Keratinocyte (primary cell): Measurements from ENCODE around the gene SFN. TPM values are rescaled to one million over a fixed set of nuclear protein-coding genes. Genes with fewer than 3 reads are reported as not detected.

ENCODE experiments used
- DNase-seq: peaks from one replicate; pipeline ENCODE4 v3.0.0-alpha.2; 2011; ENCODE audit warnings: low read depth, missing footprints, low spot score
- FAIRE-seq: peaks from 2 replicates; lab custom pipeline; 2011; peaks lifted over from hg19 to GRCh38; lab: Jason Lieb, UNC
- H2AFZ ChIP-seq: 2 replicates; pipeline ENCODE4 v1.6.0; 2012; ENCODE audit warnings: low read length, control low read depth, inconsistent platforms; ENCODE audit not compliant: control insufficient read depth
- H3K27ac ChIP-seq: 2 replicates; pipeline ENCODE4 v1.5.1; 2011; ENCODE audit warnings: low read length; ENCODE audit not compliant: control insufficient read depth, insufficient read depth
- H3K27me3 ChIP-seq: 3 replicates; pipeline ENCODE4 v1.6.0; 2011; ENCODE audit warnings: low read length; ENCODE audit not compliant: control insufficient read depth, insufficient read depth; ENCODE audit errors: extremely low read depth
- H3K36me3 ChIP-seq, 2 experiments: 2 replicates in 1 of 2; 3 replicates in 1 of 2; pipeline ENCODE4 v1.5.1; 2011; ENCODE audit warnings: low read length in 2 of 2, mild to moderate bottlenecking in 1 of 2; ENCODE audit not compliant: control insufficient read depth in 2 of 2, insufficient read depth in 2 of 2; ENCODE audit errors: extremely low read depth in 1 of 2
- H3K4me1 ChIP-seq: 3 replicates; pipeline ENCODE4 v1.5.1; 2011; ENCODE audit warnings: low read length; ENCODE audit not compliant: control insufficient read depth, insufficient read depth; ENCODE audit errors: extremely low read depth
- H3K4me2 ChIP-seq: 3 replicates; pipeline ENCODE4 v1.6.0; 2011; ENCODE audit warnings: low read depth, low read length; ENCODE audit not compliant: control insufficient read depth, insufficient read depth; ENCODE audit errors: extremely low read depth
- H3K4me3 ChIP-seq, 3 experiments: fragments of 200-600 bp in 1 of 3; sonication (generic) in 1 of 3; 2 replicates in 2 of 3; 3 replicates in 1 of 3; pipeline ENCODE4 v1.5.1; 2011 to 2016; ENCODE audit warnings: low read length in 3 of 3, mild to moderate bottlenecking in 3 of 3, control low read depth in 2 of 3, inconsistent platforms in 1 of 3, low read depth in 1 of 3, mixed read lengths in 1 of 3, mixed run types in 1 of 3, moderate library complexity in 1 of 3; ENCODE audit not compliant: control insufficient read depth in 2 of 3, insufficient read depth in 2 of 3; ENCODE audit errors: extremely low read depth in 1 of 3
- H3K79me2 ChIP-seq: 2 replicates; pipeline ENCODE4 v1.6.0; 2012; ENCODE audit warnings: low read length; ENCODE audit not compliant: control insufficient read depth, insufficient read depth
- H3K9ac ChIP-seq: 3 replicates; pipeline ENCODE4 v1.6.0; 2011; ENCODE audit warnings: low read length; ENCODE audit not compliant: control insufficient read depth, insufficient read depth; ENCODE audit errors: extremely low read depth
- H3K9me1 ChIP-seq: 3 replicates; pipeline ENCODE4 v1.6.0; 2011; ENCODE audit warnings: low read length; ENCODE audit not compliant: control insufficient read depth, insufficient read depth; ENCODE audit errors: extremely low read depth
- H3K9me3 ChIP-seq: 2 replicates; pipeline ENCODE4 v1.5.1; 2012; ENCODE audit warnings: low read depth, low read length; ENCODE audit not compliant: control insufficient read depth
- H4K20me1 ChIP-seq: 3 replicates; pipeline ENCODE4 v1.6.0; 2011; ENCODE audit warnings: low read length; ENCODE audit not compliant: control insufficient read depth, insufficient read depth; ENCODE audit errors: extremely low read depth
- CTCF ChIP-seq, 3 experiments: IDR thresholded peaks in 1 of 3; conservative IDR thresholded peaks in 1 of 3; optimal IDR thresholded peaks in 1 of 3; 2 replicates in 2 of 3; 3 replicates in 1 of 3; pipeline versions ENCODE3 to v1.5.1; 2011; ENCODE audit warnings: low read length in 3 of 3, mild to moderate bottlenecking in 3 of 3, moderate library complexity in 2 of 3, control low read depth in 1 of 3, inconsistent platforms in 1 of 3; ENCODE audit not compliant: insufficient read depth in 2 of 3; ENCODE audit errors: extremely low read depth in 1 of 3
- EZH2 ChIP-seq: IDR thresholded peaks from one replicate; pipeline ENCODE4 v1.6.1; 2012; ENCODE audit warnings: inconsistent platforms, mild to moderate bottlenecking, low read length, moderate library complexity
- dilution Hi-C: fragments of 300-500 bp; cut with MboI; formaldehyde crosslinking; loops from one replicate; pipeline ENCODE4 v1.7.0; 2020; ENCODE audit warnings: low sequenced_read_pairs; ENCODE audit not compliant: extremely low pct_ligation_motif_present
- polyA plus RNA-seq, 5 experiments: library from polyadenylated mRNA; depleted of rRNA in 3 of 5; stranded (reverse) in 3 of 5; stranded (forward) in 1 of 5; unstranded in 1 of 5; fragments of >200 nt; gene quantifications; 1 replicate in 1 of 5; 2 replicates in 3 of 5; 3 replicates in 1 of 5; pipeline versions ENCODE4 v1.2.1 to v1.2.3, GENCODE V29; 2011 to 2012; ENCODE audit warnings: missing spikeins in 2 of 5, low read depth in 1 of 5, low replicate concordance in 1 of 5
- small RNA-seq, 3 experiments: library from RNA; depleted of rRNA; stranded (forward); fragments of <200 nt; gene quantifications; one replicate each; pipeline ENCODE3, GENCODE V24; 2012; ENCODE audit warnings: low read depth in 3 of 3, low replicate concordance in 1 of 3; ENCODE audit not compliant: insufficient read length in 3 of 3

Gene SFN
- polyA plus RNA-seq, 1 donor (not counting 4 experiments of a cell fraction or from before 2014, with no cell fraction given) = 1,394 TPM

- Histone ChIP-seq H3K4me3 (no peak overlapping the region), H3K27ac (no peak overlapping the region), H3K79me2 (no peaks in the 10 kb centered on the region), H2AFZ (no peak overlapping the region), H3K4me2 (no peak overlapping the region), H3K9ac (no peak overlapping the region), H3K27me3 (peaks cover 3% of the 10 kb centered on the region), H3K9me1 (no peaks in the 10 kb centered on the region), H3K9me3 (no peaks in the 10 kb centered on the region), H3K4me1 (peaks cover under 1% of the 10 kb centered on the region), H4K20me1 (no peaks in the 10 kb centered on the region), H3K36me3 (no peaks in the 10 kb centered on the region)
- DNase-seq = no peak
- TF ChIP-seq CTCF (optimal IDR thresholded peaks at IDR 0.05 in 1 of 3, IDR thresholded peaks at IDR 0.05 in 1 of 3, conservative IDR thresholded peaks at IDR 0.05 in 1 of 3; ENCODE audit: extremely low read depth in 1 of 3, insufficient read depth in 2 of 3, low read length in 3 of 3) (no peak), EZH2 (no peak)
- no peak for FAIRE-seq
- dilution Hi-C loops = no loop called here
Measured at GRCh38 chr1:26913389-26913753, 50.4 kb downstream of the SFN start.

Small RNA genes lying within 50 kb of the gene (small RNA-seq; reads per million reads assigned to genes)
- 0 reads per million in 3 experiments for gene RN7SL165P

Other genes starting within 250 kb of the SFN start
- 5.9 to 20.6 TPM (median 10.2 TPM) in 3 replicates for gene ARID1A, start 167.1 kb upstream of the SFN start, polyA plus RNA-seq
- gene PIGV, start 75.2 kb upstream of the SFN start, polyA plus RNA-seq = 14.2 to 21.1 TPM (median 15.9 TPM) in 3 replicates
- 18.1 to 32.0 TPM (median 22.6 TPM) in 3 replicates for gene ZDHHC18, start 36.5 kb upstream of the SFN start, polyA plus RNA-seq
- gene GPN2, start 27.1 kb downstream of the SFN start, polyA plus RNA-seq = 31.9 to 43.7 TPM (median 37.2 TPM) in 3 replicates
- gene GPATCH3, start 37.3 kb downstream of the SFN start, polyA plus RNA-seq = 5.7 to 7.3 TPM (median 7.1 TPM) in 3 replicates
- gene NR0B2, start 50.8 kb downstream of the SFN start, polyA plus RNA-seq = not detected in 3 replicates
- gene NUDC, start 58.6 kb downstream of the SFN start, polyA plus RNA-seq = 27.4 to 89.5 TPM (median 57.3 TPM) in 3 replicates
- gene KDF1, start 97.3 kb downstream of the SFN start, polyA plus RNA-seq = 13.8 to 21.3 TPM (median 16.1 TPM) in 3 replicates
- gene TRNP1, start 130.5 kb downstream of the SFN start, polyA plus RNA-seq = 130 to 166 TPM (median 164 TPM) in 3 replicates
- 26.5 to 50.8 TPM (median 36.6 TPM) in 3 replicates for gene TENT5B, start 149.7 kb downstream of the SFN start, polyA plus RNA-seq